HFFc6 (cell line): ENCODE measurements around the gene IMPDH1. TPM values are rescaled to one million over a fixed set of nuclear protein-coding genes. Genes with fewer than 3 reads are reported as not detected.

Experiments used
- DNase-seq: peaks from one replicate; pipeline ENCODE4 v3.0.0-alpha.2; 2018
- H3K27ac Mint-ChIP-seq: 2 replicates; pipeline ENCODE4 v1.8.0; 2020; ENCODE audit warnings: mild to moderate bottlenecking, mixed read lengths
- H3K27me3 Mint-ChIP-seq: 2 replicates; pipeline ENCODE4 v1.8.0; 2021; ENCODE audit warnings: mild to moderate bottlenecking, moderate library complexity, mixed read lengths; ENCODE audit not compliant: insufficient read depth
- H3K36me3 Mint-ChIP-seq: 2 replicates; pipeline ENCODE4 v1.8.0; 2021; ENCODE audit warnings: low read depth, mixed read lengths
- H3K4me1 Mint-ChIP-seq: 2 replicates; pipeline ENCODE4 v1.8.0; 2020; ENCODE audit warnings: low read depth, mixed read lengths
- H3K4me3 Mint-ChIP-seq: 2 replicates; pipeline ENCODE4 v1.8.0; 2020; ENCODE audit warnings: mild to moderate bottlenecking, moderate library complexity, mixed read lengths
- H3K9me3 Mint-ChIP-seq: 2 replicates; pipeline ENCODE4 v1.8.0; 2020; ENCODE audit warnings: mild to moderate bottlenecking, mixed read lengths
- total RNA-seq, 6 experiments: library from RNA; stranded (reverse); fragmentation: NEBNext Ultra II Directional; extraction: Animal tissue kit (Norgen Biotek cat#: 25700); gene quantifications; 2 replicates in 1 of 6; 3 replicates in 5 of 6; pipeline ENCODE4 v1.2.3, GENCODE V29; 2021
- TF ChIP-seq, protein P1 (sequence below): fragments of 200-600 bp; sonication (generic); IDR thresholded peaks from 2 replicates; pipeline ENCODE4 v1.5.0; 2021; ENCODE audit warnings: antibody characterized with exemption, mild to moderate bottlenecking

Gene IMPDH1
- total RNA-seq, 6 experiments from 2014 or later: 81.8 to 107 (median 93.3) TPM

DNA sequence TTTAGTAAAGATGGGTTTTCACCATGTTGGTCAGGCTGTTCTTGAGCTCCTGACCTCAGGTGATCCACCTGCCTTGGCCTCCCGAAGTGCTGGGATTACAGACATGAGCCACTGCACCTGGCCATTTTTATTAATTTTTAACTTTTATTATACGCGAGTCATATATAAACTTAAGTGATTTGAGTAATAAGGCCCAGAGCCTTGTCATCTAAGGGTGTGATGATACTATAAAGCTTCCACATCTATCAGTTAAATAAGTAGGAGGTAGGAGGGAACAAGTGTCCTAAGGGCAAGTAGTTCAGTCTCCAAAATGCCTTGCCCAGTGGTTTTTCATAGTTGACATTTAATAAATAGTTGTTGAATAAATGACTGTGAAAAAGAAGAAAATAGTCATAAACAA lies 32.6 kb upstream of the IMPDH1 start:
- H3K4me1 Mint-ChIP-seq: no peaks in the 10 kb centered on the region
- DNase-seq: no peak
- TF ChIP-seq, protein P1, sequence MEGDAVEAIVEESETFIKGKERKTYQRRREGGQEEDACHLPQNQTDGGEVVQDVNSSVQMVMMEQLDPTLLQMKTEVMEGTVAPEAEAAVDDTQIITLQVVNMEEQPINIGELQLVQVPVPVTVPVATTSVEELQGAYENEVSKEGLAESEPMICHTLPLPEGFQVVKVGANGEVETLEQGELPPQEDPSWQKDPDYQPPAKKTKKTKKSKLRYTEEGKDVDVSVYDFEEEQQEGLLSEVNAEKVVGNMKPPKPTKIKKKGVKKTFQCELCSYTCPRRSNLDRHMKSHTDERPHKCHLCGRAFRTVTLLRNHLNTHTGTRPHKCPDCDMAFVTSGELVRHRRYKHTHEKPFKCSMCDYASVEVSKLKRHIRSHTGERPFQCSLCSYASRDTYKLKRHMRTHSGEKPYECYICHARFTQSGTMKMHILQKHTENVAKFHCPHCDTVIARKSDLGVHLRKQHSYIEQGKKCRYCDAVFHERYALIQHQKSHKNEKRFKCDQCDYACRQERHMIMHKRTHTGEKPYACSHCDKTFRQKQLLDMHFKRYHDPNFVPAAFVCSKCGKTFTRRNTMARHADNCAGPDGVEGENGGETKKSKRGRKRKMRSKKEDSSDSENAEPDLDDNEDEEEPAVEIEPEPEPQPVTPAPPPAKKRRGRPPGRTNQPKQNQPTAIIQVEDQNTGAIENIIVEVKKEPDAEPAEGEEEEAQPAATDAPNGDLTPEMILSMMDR: no peak
- peaks cover 11% of the 10 kb centered on the region for H3K27me3 Mint-ChIP-seq
- no peak overlapping the region for H3K27ac Mint-ChIP-seq
- H3K4me3 Mint-ChIP-seq: no peak overlapping the region
- H3K9me3 Mint-ChIP-seq: no peaks in the 10 kb centered on the region
- no peaks in the 10 kb centered on the region for H3K36me3 Mint-ChIP-seq

DNA sequence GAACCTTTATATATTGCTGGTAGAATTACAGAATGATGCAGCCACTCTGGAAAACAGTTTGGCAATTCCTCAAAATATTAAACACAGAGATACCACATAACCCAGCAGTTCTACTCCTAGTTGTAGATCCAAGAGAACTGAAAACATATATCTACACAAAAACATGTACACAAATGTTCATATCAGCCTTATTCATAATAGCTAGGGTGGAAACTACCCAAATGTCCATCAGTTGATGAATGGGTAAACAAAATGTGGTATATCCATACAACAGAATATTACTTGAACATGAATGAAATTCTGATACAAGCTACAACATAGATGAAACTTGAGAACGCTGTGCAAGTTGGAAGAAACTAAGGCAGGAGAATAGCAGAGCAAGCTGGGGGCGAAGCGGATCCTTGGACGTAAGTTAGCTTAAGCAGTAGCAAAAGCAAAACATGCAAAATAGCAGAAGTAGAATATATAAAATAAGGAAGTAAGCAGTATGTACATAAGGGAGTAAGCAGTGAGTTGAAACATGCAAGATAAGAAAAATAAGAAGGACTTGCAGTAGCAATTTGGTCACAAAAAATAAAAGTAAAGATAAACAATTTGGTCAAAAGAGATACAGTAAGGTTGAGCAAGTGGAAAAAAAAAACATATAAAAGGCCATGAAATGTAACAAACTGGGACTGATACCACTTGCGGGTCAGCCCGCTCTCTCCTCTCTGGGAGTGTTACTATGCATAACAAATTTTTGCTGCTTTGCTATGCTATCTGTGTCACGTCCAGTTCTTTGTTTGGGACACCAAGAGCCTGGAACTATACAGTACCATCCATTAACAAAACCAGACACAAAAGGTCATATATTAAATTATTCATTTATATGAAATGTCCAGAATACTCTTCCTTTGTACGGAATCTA lies 27.9 kb upstream of the IMPDH1 start:
- H3K4me3 Mint-ChIP-seq: no peak overlapping the region
- H3K4me1 Mint-ChIP-seq: no peaks in the 10 kb centered on the region
- H3K27me3 Mint-ChIP-seq: peaks cover 12% of the 10 kb centered on the region
- no peak overlapping the region for H3K27ac Mint-ChIP-seq
- TF ChIP-seq, protein P1: no peak
- no peak for DNase-seq
- no peaks in the 10 kb centered on the region for H3K9me3 Mint-ChIP-seq
- H3K36me3 Mint-ChIP-seq: no peaks in the 10 kb centered on the region

DNA sequence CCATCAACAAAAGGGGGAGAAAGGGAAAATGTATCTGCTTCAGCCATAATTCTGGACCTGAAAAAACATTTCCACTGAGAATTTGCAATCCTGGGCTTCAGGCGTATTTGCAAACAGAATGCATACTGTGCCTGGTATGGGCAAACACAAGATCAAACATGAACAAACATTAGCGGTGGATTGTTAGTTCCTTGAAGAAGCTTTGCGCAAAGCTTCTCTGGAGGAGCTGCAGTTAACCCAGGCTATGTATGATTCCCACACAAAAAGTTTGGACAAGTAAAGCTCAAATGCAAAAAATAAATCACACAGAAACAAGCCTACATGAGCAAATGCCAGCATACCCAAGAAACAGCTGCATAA lies 25.5 kb upstream of the IMPDH1 start:
- H3K27ac Mint-ChIP-seq: no peak overlapping the region
- no peaks in the 10 kb centered on the region for H3K36me3 Mint-ChIP-seq
- H3K4me3 Mint-ChIP-seq: no peak overlapping the region
- DNase-seq: no peak
- peaks cover 12% of the 10 kb centered on the region for H3K27me3 Mint-ChIP-seq
- TF ChIP-seq, protein P1: no peak
- H3K4me1 Mint-ChIP-seq: no peaks in the 10 kb centered on the region
- no peaks in the 10 kb centered on the region for H3K9me3 Mint-ChIP-seq

DNA sequence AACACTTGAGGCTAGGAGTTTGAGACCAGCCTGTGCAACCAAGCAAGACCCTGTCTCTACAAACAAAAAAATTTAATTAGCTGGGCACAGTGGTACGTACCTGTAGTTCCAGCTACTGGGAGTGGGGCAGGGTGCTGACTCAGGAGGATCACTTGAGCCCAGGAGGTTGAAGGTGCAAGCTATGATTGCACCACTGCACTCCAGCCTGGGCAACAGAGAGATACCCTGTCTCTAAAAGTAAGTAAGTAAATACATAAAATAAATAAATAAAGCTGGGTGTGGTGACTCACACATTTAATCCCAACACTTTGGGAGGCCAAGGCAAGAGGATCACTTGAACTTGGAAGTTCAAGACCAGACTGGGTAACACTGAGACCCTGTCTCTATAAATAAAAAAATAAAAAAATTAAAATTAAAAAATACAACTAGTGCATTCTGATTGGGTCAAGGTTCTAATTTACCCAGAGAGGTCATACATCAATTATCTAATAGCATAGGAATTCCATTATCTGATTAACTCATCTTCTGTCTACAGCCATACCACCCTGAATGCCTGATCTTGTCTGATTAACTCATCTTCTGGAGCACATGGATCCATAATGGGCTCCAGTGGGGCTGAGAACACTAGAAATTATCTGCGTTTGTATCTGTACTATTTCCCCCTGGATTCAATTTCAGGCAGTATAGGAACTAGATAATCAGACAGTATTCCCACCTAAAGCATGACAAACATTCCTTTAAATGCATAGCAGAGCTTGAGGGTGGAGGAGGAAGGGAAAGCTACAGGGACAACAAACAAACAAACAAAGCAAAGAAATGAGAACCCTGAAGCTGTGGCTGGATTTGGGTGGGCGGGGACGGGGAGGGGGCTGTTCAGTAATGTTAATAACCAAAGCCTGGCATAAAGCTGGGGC lies 24.9 kb upstream of the IMPDH1 start:
- no peak for DNase-seq
- no peak overlapping the region for H3K4me3 Mint-ChIP-seq
- H3K27me3 Mint-ChIP-seq: peaks cover 12% of the 10 kb centered on the region
- H3K27ac Mint-ChIP-seq: no peak overlapping the region
- no peaks in the 10 kb centered on the region for H3K9me3 Mint-ChIP-seq
- no peaks in the 10 kb centered on the region for H3K36me3 Mint-ChIP-seq
- TF ChIP-seq, protein P1: no peak
- H3K4me1 Mint-ChIP-seq: 0 out of 2 replicates have a peak, but pooled peaks cover 2% of the 10 kb centered on the region

DNA sequence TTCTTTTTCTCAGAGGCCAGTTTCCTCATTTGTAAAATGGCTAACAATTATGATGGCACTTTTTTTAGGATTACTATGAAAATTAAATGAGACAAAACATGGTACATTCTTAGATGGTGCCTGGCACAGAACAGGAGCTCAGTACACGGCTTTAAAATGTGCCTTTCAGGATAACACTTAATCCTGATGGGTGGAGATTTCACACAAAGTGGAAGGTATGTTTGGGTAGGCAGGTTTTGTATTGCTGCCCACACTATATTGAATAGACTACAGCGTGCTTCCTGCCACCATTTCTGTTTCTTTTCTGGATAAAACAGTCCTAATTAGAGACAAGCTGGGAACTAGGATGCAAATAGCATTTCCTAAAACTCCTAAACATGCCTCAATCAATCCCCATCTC lies 22.0 kb upstream of the IMPDH1 start:
- 0 out of 2 replicates have a peak, but pooled peaks cover 6% of the 10 kb centered on the region for H3K4me1 Mint-ChIP-seq
- no peak for DNase-seq
- no peaks in the 10 kb centered on the region for H3K36me3 Mint-ChIP-seq
- TF ChIP-seq, protein P1: no peak
- H3K27ac Mint-ChIP-seq: no peak overlapping the region
- H3K27me3 Mint-ChIP-seq: peaks cover 8% of the 10 kb centered on the region
- H3K4me3 Mint-ChIP-seq: no peak overlapping the region
- H3K9me3 Mint-ChIP-seq: no peaks in the 10 kb centered on the region
